Lung (tissue), 12 donors: ENCODE data around the gene TUBG1. TPM values are rescaled to one million over a fixed set of nuclear protein-coding genes. Genes with fewer than 3 reads are reported as not detected.

Source experiments
- ATAC-seq: fragments of 200-7000 bp; cut with Tn5 transposase; one replicate; pipeline ENCODE4 v1.9.1; 2020; ENCODE audit warnings: moderate number of reproducible peaks; ENCODE audit not compliant: insufficient read depth, low FRiP score
- DNase-seq, 3 donors: peaks; one replicate each; pipeline ENCODE4 v3.0.0-alpha.2; 2013 to 2017
- H3K27ac ChIP-seq, 2 donors: one replicate each; pipeline ENCODE4 v1.5.1; 2013; ENCODE audit warnings: mild to moderate bottlenecking in 2 of 2, moderate library complexity in 2 of 2, control low read depth in 1 of 2, inconsistent platforms in 1 of 2, low read depth in 1 of 2, low read length in 1 of 2
- H3K27me3 ChIP-seq, 3 donors: one replicate each; pipeline ENCODE4 v1.5.1; 2013; ENCODE audit warnings: low read length in 2 of 3; ENCODE audit not compliant: control insufficient read depth in 3 of 3, insufficient read depth in 3 of 3
- H3K36me3 ChIP-seq, 4 donors: one replicate each; pipeline ENCODE4 v1.5.1; 2013; ENCODE audit warnings: low read length in 4 of 4, mild to moderate bottlenecking in 1 of 4, moderate library complexity in 1 of 4; ENCODE audit not compliant: control insufficient read depth in 4 of 4, insufficient read depth in 4 of 4
- H3K4me1 ChIP-seq, 5 donors: one replicate each; pipeline ENCODE4 v1.5.1; 2013; ENCODE audit warnings: low read length in 5 of 5, mild to moderate bottlenecking in 2 of 5, moderate library complexity in 1 of 5; ENCODE audit not compliant: control insufficient read depth in 5 of 5, insufficient read depth in 5 of 5
- H3K4me3 ChIP-seq: one replicate; pipeline ENCODE4 v1.5.1; 2013; ENCODE audit warnings: mild to moderate bottlenecking, control low read depth, moderate library complexity
- H3K9ac ChIP-seq, 2 donors: one replicate each; pipeline ENCODE4 v1.5.1; 2013; ENCODE audit warnings: low read length in 2 of 2, control low read depth in 1 of 2; ENCODE audit not compliant: insufficient read depth in 1 of 2
- H3K9me3 ChIP-seq, 4 donors: one replicate each; pipeline ENCODE4 v1.5.1; 2013; ENCODE audit warnings: low read length in 3 of 4, mild to moderate bottlenecking in 1 of 4, moderate library complexity in 1 of 4; ENCODE audit not compliant: control insufficient read depth in 4 of 4, insufficient read depth in 3 of 4
- CTCF ChIP-seq: IDR thresholded peaks from 2 replicates; pipeline ENCODE4 v1.5.1; 2012; ENCODE audit warnings: mild to moderate bottlenecking; ENCODE audit errors: control extremely low read depth, extremely low read depth
- WGBS, 2 donors: extraction: QIAGEN DNeasy Blood & Tissue Kit; methylation state at CpG; one replicate each; pipeline ENCODE4 v1.1.7; 2013; 5-methylcytosine and 5-hydroxymethylcytosine counted together
- polyA plus RNA-seq, 2 donors: library from polyadenylated mRNA; stranded (reverse); fragments of 200-250 nt; gene quantifications; one replicate each; pipeline ENCODE4 v1.2.1, GENCODE V29; 2013
- total RNA-seq, 2 donors: library from RNA; depleted of rRNA in 1 of 2; stranded (reverse); fragments of >200 nt in 1 of 2; gene quantifications; one replicate each; pipeline ENCODE4 v1.2.1, GENCODE V29; 2014 to 2021
- donor health status: control.
- donor health status: control.
- donor health status: Bipolar disorder and iron deficiency.
- donor health status: healthy.
- donor health status: DM: yes; HTN: yes; CAD: no.

TUBG1 gene
- total and polyA plus RNA-seq, 4 donors, result 12.1 to 39.0 (median 34.6) TPM

- Histone ChIP-seq H3K4me1 (no peaks in the 10 kb centered on the region), H3K9ac (no peak overlapping the region), H3K36me3 (peaks cover 16 to 30% (median 23%) of the 10 kb centered on the region in 4 donors), H3K4me3 (no peak overlapping the region), H3K9me3 (no peaks in the 10 kb centered on the region), H3K27ac (no peak overlapping the region), H3K27me3 (no peaks in the 10 kb centered on the region)
- ATAC-seq, result no peak
- DNase-seq, result no peak
- no peak for TF ChIP-seq CTCF
- 95% methylated on average over 9 of the region's 9 CpGs for WGBS, 2 donors
Measured at GRCh38 chr17:42591411-42591810, 18.1 kb upstream of the TUBG1 start.

- H3K4me3 ChIP-seq, result no peak overlapping the region
Measured at GRCh38 chr17:42596386-42596785, 13.1 kb upstream of the TUBG1 start.

GRCh38 chr17:42598905-42599304 lies 10.6 kb upstream of the TUBG1 start:
- ATAC-seq (peak; percentile 27), DNase-seq (peak in 1 of 3 donors; percentile 20)

More at GRCh38 chr17:42596386-42596785, 13.1 kb upstream of the TUBG1 start:
- no peak for TF ChIP-seq CTCF
- no peak overlapping the region for H3K27ac ChIP-seq
- H3K4me1 ChIP-seq, result peaks cover 0 to 8% (median 0%) of the 10 kb centered on the region in 5 donors
- no peaks in the 10 kb centered on the region for H3K9me3 ChIP-seq
- DNase-seq (no peak), ATAC-seq (no peak)
- WGBS, 2 donors, result 79 to 94% methylated on average over 3 of the region's 3 CpGs
- no peaks in the 10 kb centered on the region for H3K27me3 ChIP-seq
- H3K36me3 ChIP-seq, result peaks cover 3 to 7% (median 6%) of the 10 kb centered on the region in 4 donors
- H3K9ac ChIP-seq, result no peak overlapping the region

More at GRCh38 chr17:42598905-42599304, 10.6 kb upstream of the TUBG1 start:
- H3K9ac ChIP-seq, result no peak overlapping the region
- no peaks in the 10 kb centered on the region for H3K27me3 ChIP-seq
- TF ChIP-seq CTCF, result no peak
- H3K4me1 ChIP-seq, result peaks cover 0 to 8% (median 0%) of the 10 kb centered on the region in 5 donors
- WGBS, 2 donors, result 26 to 40% methylated on average over 2 of the region's 2 CpGs
- H3K27ac ChIP-seq, result no peak overlapping the region
- no peaks in the 10 kb centered on the region for H3K9me3 ChIP-seq
- H3K36me3 ChIP-seq, result peaks cover 0 to 5% (median 1%) of the 10 kb centered on the region in 4 donors
- H3K4me3 ChIP-seq, result no peak overlapping the region
